ENCODE measurements around the gene CACNA1C.
A peak's percentile ranks its signal among the peaks of the same experiment; 100 is the strongest.

CACNA1C gene

DNA sequence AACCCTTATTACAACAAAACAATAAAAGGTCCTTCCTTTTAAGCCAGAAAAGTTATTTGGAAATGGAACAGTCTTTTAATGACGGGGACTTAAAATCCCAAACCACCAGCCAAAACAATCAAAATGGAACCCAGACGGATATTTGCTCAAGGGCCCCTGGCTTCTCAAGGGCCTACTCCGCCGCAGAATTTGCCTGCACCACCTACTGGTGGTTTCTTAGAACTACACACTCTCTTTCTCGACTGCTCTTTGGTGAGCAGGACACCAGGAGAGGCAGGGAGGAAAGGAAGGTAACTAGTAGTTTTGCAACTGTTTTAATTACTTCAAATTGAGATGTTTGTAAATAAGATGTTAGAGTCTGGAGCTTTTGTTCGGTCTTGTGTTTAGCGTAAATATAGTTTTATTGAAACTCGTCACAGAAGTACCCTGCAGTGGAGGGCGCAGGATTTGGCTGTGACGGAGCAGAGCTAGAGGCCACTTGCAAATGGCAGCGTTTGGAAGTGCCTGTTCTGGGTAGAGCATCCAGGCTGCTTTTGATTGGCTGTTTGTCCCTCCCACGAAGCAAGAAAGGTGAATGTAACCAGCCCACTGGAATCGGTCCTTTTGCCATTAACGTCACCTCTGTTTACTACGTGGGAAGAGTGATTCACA, 238.5 kb downstream of the CACNA1C start:
- DNase-seq (ENCODE audit: low read depth in 1 of 2, low spot score in 1 of 2): peak in 1 of 2 donors; percentile 34

DNA sequence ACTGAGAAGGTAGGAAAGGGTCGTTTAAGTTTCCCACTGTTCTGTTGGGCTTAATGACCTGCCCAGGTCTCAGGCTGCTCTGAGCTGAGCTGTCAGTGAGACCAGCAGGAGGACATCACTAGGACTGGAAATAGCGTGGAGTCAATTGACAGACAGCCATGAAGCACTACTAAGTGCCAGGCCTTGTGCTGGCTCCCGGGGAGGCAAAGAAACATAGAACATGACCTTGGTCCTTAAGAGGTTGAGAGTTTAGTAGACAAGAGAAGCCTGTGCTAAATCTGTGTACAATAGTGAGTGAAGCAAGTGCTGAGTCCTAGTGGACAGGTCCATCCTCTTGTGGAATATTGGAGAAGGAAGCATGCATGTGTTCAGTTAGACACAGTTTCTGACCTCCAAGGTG, 239.2 kb downstream of the CACNA1C start:
- no peak for DNase-seq (ENCODE audit: low read depth in 1 of 2, low spot score in 1 of 2)

DNA sequence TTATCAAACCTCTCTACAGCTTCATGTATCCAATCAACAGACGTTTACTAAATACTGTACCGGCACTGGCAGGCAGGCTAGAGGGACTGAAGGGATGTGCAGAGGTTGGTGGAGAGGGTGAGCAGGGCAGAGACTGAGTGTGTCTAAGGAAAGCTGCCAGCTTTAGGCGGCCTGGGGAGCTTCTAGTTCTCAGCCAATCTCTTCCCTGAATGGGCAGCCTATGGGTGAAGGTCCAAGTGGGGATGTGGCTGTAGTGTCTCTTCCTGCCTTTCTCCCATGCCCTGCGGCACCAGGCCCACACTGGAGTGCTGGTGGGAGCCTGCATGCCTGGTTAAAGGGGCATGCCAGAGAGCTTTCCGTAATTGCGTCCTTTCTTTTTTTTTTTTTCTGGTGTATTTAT, 239.8 kb downstream of the CACNA1C start:
- DNase-seq (ENCODE audit: low read depth in 1 of 2, low spot score in 1 of 2): no peak

GRCh38 chr12:2294651-2295475, 242.1 kb downstream of the CACNA1C start:
- DNase-seq (ENCODE audit: low read depth in 1 of 2, low spot score in 1 of 2): no peak

GRCh38 chr12:2295941-2296461, 243.2 kb downstream of the CACNA1C start:
- no peak for DNase-seq (ENCODE audit: low read depth in 1 of 2, low spot score in 1 of 2)

GRCh38 chr12:2297004-2297403, 244.2 kb downstream of the CACNA1C start:
- no peak for DNase-seq (ENCODE audit: low read depth in 1 of 2, low spot score in 1 of 2)

DNA sequence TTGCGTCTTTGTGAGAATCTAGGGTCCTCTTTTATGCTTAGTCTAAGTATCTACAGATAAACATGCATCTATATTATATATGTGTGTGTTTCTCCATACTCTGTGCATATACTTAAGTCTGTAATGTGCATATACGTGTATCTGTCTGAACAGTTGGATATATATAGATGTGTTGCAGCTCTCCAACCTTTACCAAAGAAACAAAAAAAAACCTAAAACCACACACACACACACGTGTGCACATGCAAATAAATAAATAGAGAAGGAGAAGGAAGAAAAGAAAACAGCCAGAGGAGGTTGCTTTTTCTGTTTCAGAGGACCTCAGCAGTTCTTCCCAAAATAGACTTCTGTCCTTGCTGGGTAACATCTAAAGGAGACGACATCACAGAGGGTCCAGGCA, 244.9 kb downstream of the CACNA1C start:
- DNase-seq (ENCODE audit: low read depth in 1 of 2, low spot score in 1 of 2): no peak

DNA sequence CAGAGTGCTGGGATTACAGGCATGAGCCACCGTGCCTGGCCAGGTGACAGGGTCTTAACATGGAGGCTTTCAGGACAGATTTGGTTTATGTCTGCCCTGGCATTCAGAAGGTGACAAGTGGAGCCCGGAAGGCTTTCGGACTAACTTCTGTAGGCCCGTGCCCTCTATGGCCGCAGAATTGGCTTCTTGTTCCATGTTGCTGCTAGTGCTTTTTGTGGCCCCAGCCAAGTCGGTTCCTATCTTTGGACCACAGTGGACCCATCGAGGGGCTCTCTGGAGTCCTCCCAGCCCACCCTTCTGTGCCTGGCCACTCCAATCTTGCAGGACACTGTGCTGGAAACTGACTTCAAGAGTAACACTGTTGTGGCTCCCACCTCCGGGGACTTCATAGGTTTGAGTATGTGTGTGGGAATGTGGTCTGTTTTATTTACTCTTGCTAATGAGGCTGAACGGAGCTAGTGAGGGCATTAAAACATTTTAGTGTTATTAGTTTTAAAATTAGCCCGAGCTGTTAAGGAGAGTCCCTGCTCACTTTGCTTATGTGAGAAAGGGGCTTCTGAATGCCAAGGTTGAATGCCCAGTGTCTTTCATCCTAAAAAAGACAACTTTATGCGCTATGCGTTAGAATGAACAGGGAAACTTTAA, 245.9 kb downstream of the CACNA1C start:
- no peak for DNase-seq (ENCODE audit: low read depth in 1 of 2, low spot score in 1 of 2)

DNA sequence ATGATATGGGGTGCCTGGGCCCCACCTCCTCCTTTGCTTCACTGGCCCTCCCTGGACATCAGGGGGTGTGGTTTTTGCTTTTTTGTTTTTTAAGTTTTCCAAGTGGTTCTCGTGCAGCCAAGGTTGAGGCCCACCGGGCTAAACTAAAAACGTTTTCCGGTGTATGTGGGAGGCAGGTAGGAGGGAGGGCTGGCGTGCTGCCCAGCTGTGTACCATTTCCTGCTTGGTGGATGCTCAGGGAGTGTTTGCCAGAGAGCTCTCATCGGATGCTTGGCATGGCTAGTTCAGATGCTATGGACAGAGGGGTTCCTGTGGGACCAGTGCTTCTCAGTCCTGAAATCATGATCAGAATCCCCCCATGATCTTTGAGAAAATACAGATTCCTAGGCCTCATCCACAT, 246.4 kb downstream of the CACNA1C start:
- DNase-seq (ENCODE audit: low read depth in 1 of 2, low spot score in 1 of 2): no peak

- DNase-seq (ENCODE audit: low read depth in 1 of 2, low spot score in 1 of 2): no peak
These were observed 247.4 kb downstream of the CACNA1C start for GRCh38 chr12:2300168-2300567.

- DNase-seq (ENCODE audit: low read depth in 1 of 2, low spot score in 1 of 2): no peak
These were observed 248.1 kb downstream of the CACNA1C start for GRCh38 chr12:2300886-2301285.

- DNase-seq (ENCODE audit: low read depth in 1 of 2, low spot score in 1 of 2): no peak
These were observed 249.0 kb downstream of the CACNA1C start for GRCh38 chr12:2301531-2302461.

DNA sequence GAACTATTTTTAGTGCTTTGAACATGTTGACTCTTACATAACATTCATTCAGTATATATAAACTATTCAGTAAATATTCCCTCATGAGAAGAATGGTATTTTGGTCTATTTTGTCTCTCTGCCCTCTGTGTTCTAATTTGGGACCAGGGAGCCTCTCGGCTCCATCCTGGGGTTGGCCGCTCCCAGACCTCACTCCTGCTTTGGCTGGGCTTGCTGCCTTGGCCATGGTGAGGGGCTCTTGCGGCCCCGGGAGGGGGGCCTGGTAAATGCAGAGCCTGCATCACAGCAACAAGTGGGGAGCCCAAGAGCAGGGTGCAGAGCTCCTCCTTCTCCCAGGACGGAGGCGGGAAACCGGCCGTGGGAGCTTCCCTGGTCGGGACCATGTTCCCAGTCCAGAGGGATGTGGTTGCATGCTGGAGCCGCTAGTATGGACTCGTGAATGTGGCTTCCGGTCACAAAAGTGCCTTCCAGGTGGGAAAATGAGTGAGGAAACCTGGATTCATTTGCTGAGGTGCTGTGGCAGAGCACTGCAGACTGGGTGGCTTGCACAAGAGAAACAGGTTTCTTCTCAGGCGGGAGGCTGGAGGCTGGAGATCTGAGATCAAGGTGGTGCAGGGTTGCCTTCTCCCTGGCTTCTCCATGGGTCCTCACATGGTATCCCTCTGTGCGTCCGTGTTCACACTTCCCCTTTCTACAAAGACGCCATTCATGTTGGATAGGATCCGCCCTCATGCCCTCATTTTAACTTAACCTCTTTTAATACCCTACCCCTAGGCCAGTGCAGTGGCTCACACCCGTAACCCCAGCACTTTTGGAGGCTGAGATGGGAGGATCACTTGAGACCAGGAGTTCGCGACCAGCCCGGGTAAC, 250.2 kb downstream of the CACNA1C start:
- DNase-seq (ENCODE audit: low read depth in 1 of 2, low spot score in 1 of 2): no peak

DNA sequence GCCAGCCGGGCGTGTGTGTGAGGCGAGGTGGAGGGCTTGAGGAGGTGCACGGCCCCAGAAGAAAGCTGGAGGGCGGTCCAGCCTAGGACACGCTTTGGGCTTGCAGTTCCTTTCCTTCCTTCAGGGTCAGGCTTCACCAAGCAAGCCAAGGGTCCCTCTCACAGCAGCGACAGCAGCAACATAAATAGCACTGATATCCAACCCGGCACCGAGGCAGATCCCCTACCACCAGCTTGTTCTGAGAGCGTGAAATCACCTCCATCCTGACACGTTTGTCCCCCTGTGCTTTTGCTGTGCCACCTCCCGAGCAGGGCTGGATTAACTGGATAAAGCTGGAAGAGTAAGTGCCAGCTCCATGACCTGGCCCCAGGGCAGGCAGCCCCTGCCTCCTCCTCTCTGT, 251.4 kb downstream of the CACNA1C start:
- DNase-seq (ENCODE audit: low read depth in 1 of 2, low spot score in 1 of 2): no peak

GRCh38 chr12:2306012-2306411, 253.2 kb downstream of the CACNA1C start:
- DNase-seq (ENCODE audit: low read depth in 1 of 2, low spot score in 1 of 2): no peak

DNA sequence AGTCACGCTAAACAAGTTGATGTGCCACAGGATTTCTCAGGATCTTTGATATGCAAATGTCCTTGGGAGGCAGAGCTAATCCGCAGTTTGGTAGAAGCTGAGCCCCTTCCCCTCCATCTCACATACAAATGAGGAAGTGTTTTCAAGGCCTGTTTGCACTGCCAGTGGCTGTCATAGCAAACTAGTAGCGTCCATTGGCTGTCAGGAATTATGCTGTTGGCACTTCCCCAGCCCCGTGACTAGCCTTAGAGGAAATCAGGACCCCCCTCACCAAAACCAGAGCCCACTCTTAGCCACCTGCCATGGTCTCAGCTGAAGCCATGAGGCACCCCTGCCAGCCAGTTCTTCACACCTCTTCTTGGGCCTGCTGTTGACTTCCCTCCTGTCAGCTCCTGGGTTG, 253.9 kb downstream of the CACNA1C start:
- no peak for DNase-seq (ENCODE audit: low read depth in 1 of 2, low spot score in 1 of 2)

- no peak for DNase-seq (ENCODE audit: low read depth in 1 of 2, low spot score in 1 of 2)
These were observed 254.8 kb downstream of the CACNA1C start for GRCh38 chr12:2307550-2307949.

GRCh38 chr12:2309647-2310046, 256.9 kb downstream of the CACNA1C start:
- no peak for DNase-seq (ENCODE audit: low read depth in 1 of 2, low spot score in 1 of 2)

GRCh38 chr12:2311020-2311778, 258.4 kb downstream of the CACNA1C start:
- DNase-seq (ENCODE audit: low read depth in 1 of 2, low spot score in 1 of 2): no peak

All from activated CD4-positive, alpha-beta T cell treated with anti-CD3 and anti-CD28 coated beads, Interleukin-2, amount 50 U/mL, for 24 hours (primary cell).